Ureter (tissue), 1 donor: ENCODE measurements around the gene PLXND1. TPM values are rescaled to one million over a fixed set of nuclear protein-coding genes. Genes with fewer than 3 reads are reported as not detected.

Experiments
- DNase-seq: peaks from one replicate; pipeline ENCODE4 v3.0.0-alpha.2; 2020; ENCODE audit warnings: low spot score
- total RNA-seq: library from RNA; stranded (reverse); gene quantifications from one replicate; pipeline ENCODE4 v1.2.4, GENCODE V29; 2023
- donor health status: DM: yes; HTN: yes; CAD: no.

The PLXND1 gene
- total RNA-seq, 1 donor from 2014 or later: 138 TPM

DNA sequence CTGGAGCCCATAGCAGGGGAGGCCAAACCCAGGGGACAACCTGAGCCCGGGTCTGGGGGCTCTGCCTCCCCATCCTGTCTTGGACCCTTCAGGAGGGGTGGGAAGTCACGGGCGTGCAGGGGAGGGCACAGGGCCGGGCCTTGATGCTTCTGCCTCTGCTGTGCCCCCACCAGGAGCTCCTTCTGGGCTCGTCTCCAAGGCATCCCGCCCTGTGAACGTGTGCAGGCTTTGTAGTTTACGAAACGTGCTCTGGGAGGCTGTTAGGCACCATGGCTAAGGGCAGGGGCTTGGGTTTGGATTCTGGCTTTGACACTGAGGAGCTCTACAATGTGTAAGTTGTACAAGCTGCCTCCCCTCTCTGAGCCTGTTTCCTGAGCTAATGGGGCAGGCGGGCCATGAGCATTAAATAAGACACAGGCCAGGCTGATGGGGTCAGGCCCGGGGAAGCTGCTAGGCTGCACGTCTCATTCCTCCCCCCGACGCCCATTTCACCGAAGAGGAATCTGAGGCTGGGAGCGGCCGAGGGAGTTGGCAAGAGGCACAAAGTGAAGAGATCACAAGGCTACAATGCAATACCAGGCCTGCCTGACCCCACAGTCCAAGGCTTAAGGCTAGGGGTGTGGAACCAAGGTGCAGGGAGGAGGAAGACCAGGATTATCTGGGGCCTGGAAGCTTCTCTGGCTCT lies 19.6 kb downstream of the PLXND1 start:
- no peak for DNase-seq

DNA sequence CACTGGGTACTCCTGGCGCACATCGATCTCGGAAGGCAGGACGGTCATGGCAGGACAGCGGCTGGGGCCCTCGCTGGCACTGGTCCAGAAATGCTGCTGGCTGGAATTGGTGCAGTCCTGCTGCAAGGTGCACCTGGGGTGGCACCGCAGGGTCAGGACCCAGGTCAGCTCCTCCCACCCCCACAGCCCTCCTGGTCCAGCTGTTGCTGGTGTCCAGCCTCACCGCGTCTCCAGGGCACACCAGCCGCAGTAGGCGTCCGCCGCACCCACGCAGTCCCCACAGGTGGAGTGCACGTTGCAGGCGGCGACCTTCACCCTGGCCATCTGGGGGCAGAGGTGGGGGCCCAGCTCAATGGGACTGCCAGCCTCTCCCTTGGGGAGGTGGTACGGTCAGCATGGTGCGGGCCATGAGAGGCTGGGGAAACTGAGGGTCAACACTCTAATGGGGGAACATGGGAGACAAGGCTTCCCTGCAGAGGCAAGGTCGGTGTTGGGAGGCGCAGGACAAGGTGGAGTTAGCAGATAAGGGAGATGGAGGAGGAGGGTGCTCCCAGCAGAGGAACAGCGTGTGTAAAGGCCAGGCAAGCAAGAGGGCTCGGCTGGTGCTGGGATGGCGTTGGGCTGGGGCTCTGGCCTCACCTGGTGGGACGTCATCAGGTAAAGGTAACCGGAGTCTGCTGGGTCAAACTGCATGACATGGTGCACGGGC lies 20.4 kb downstream of the PLXND1 start:
- DNase-seq: no peak

GRCh38 chr3:129584631-129585030 lies 21.8 kb downstream of the PLXND1 start:
- DNase-seq: no peak

DNA sequence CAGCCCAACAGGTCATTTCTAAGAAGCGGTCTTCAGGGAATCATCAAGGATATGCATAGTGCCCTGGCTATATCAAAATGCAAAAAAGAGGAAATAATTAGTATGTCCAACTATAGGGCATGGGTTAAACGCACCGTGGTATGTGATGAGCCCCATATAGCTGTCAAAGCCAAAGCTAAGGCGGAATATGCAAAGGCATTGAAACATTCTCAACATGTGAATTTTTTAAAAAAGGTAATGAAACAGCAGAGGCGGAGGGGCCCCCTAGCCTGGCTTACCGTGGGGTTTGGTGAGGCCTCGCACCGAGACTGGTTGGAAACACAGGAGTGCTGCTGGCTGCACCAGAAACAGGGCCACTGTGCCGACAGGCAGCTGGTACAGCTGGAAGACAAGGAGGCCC lies 23.2 kb downstream of the PLXND1 start:
- no peak for DNase-seq

- DNase-seq: no peak
These were observed 23.7 kb downstream of the PLXND1 start for GRCh38 chr3:129582799-129583198.

GRCh38 chr3:129581623-129582022 lies 24.9 kb downstream of the PLXND1 start:
- DNase-seq: no peak

DNA sequence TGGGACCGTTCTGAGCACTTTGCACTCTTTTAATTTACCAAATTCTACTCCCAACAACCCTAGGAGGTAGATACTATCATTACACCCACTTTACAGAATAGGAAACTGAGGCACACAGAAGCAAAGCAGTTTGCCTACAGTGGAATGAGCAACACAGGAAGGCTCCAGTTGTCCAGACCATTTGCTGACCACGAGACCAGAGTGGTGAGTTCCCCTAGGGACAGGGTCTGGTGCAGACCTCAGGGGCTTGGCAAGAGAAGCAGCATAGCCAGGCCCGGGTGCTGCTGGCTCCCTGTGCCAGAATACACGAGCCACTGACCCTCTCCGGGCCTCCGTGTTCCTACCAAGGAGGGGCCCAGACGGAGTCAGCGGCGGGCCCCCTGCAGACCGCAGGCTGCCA lies 26.5 kb downstream of the PLXND1 start:
- DNase-seq: no peak

GRCh38 chr3:129577925-129578786 lies 28.3 kb downstream of the PLXND1 start:
- no peak for DNase-seq

- DNase-seq: no peak
These were observed 29.1 kb downstream of the PLXND1 start for GRCh38 chr3:129577366-129577765.

DNA sequence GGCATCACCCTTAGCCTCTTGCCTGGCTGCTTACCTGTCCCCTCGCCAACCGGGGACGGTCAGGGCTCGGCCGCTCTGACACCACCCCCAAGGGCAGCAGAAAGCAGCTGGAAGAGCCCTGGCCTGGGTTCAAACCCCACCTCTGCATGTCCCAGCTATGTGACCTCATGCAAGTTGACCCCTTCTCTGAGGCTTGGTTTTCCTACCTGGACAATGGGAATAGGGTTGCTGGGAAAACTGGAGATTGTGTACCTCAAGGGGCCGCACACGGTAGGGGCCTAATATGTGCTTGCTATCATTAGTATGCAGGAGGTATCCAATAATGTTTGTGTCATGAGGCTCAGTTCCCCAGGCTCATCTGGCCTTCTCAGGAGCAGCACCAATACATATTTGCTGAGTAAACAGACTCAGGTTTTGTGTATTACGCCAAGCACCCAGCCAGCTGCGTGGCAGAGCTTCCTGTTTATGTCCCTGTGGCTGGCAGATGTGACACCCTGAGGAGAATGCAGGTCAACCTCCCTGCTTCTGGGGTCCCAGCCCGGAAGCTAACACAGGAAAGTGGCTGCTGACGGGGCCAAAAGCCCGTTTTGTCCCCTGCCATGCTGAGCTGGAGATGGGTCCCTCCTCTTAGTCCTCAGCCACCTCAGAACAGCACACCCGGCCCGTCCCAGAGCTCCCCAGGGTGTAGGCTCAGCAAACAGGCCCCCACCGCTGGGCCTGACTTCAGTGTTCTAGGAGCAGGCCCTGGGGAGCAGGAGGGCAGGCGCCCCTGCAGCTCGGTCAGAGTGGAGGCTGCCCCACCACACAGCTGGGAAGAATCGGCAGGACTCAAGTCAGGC lies 29.7 kb downstream of the PLXND1 start:
- DNase-seq: no peak

DNA sequence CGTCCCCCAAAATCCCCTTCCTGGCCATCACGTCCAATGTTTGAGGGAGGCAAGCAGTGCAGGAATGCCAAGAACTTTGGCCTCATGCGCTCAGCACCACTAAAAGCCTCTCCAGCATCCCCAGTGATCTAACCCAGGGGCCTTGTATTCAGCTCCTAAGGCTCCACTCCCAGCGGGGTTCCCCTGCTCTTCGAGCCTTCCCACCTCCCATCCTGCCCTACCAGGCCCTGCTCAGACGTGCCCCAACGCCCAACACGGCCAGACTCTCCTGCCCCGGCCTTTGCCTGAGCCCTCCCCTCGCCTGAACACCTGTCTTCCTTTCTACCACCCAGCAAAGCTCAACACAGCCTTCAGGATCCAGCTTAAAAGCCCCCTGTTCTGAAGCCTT lies 30.5 kb downstream of the PLXND1 start:
- no peak for DNase-seq

DNA sequence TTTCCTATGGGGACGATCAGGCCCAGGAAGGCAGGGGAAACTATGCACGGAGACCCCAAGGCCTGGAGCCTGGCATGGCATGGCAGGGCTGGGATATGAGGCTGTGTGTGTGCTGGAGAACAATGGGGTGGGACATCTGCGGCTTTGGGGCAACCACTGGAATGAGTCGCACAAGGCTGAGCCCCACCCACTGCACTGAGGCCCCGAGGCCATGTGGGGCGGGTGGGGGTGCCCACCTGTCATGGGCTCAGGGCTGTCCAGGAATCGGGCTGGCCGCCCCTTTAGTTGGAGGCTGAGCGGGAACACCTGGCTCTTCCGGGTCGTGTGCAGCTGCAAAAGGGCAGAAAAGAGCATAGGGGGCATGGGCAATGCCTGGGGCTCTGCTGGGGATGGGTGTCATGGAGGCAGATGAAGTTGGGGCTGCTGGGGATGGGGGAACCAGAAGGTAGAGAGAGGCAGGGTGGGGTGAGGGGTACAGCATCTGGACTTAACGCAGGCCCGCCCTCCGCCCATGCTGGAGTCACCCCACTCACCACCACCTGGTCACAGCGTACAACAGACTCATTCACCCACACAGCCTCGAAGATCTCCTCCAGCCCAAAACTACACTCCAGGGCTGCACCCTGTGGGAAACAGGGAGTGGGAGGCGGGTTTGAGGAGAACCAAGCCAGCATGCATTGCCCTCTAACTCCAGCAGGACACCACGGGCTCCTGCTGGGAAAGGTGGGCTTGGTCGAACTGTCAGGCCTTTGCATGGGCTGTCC lies 31.1 kb downstream of the PLXND1 start:
- DNase-seq: no peak

DNA sequence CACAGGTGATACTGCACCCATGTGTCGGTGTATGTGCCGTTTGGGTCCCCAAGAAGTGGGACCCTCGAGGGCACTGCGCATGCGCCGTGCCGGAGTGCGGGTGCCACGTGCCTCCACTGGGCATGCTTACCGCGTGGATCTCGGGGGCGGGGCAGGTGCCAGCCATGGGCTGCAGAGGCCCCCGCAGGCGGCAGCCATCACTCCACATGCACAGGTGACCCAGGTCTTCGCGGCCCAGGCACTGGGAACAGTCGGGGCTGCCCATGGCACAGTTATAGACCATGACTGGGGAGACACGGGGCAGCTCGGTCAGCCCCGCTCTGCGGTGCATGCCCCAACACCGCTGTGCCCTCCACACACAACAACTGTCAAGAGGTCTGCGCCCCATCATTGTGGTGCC lies 32.3 kb downstream of the PLXND1 start:
- DNase-seq: no peak

- DNase-seq: no peak
These were observed 33.0 kb downstream of the PLXND1 start for GRCh38 chr3:129573493-129573892.

DNA sequence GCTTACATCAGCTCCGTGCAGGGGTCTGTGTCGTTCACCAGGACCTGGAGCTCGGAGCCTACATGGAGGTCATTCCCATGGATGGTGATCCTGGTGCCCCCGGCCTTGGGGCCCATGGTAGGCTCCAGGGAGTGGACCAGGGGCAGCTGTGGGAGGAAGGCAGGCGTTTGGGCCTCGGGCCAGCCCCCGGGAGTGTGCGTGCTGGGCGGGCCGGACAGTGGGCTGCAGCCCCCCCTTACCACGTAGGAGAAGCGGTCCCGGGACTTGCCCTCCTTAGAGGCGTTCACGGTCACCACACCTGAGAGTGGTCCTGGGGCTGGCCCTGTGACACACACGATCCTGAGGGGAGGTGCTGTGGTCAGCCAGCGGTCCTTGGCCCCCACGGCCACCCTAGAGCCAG lies 33.9 kb downstream of the PLXND1 start:
- no peak for DNase-seq

DNA sequence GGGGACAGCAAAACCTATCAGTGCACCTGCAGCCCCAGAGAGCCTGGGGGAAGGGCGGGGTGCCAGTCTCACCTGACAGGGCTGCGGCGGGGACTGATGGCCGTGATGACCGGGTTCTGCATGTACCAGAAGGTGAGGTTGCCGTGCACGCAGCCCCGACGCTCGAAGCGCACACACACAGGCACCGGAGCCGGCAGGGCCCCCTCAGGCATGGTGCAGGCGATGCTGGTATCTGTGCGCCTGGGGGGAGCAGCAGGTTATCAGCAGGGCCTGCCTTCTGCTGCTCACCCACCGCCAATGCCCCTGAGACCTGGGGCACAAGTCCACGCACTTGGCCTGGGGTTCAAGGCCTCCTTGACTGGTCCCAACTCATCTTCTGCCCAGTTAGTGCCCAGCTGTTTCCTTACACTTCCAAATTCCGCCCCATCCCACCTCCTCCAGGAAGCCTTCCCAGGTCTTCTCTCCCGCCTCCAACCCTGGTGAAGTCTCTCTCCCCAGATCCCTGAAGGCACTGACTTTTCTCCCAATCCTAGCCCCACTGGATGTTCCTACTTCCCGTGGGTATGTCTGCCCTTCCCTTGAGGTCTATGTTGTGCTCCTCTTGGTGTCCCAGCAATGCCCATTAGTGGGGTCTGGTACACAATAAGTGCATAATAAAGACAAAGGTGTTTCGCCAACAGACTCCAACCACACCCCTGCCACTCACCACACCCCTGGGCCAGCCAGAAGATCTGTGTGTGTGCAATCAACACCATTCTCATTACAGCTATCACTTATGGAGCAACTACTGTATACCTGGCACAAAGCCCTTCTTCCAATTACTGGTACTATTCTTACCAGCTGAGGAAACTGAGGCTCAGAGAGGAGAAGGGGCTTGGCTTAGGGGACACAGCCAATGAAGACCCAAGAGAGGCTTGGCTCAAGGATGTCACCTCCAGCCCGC lies 34.6 kb downstream of the PLXND1 start:
- DNase-seq: no peak

DNA sequence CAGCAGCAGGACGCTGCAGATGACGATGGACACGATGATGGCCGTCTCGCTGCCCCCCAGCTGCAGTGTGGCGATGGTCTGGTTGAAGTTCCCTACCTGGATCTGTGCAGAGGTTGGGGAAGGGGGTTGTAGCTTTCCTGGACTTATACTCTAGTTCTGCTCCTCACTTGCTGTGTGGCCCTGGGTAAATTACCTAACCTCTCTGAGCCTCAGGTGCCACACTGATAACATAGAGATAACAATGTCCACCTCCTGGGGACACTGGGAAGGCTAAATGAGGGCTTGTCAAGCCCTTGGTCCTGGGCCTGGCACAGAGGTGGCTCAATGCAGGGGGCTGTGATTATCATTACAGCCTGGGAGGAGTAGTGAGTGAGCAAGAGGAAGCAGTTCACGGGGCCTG lies 36.6 kb downstream of the PLXND1 start:
- no peak for DNase-seq

- no peak for DNase-seq
These were observed 38.5 kb downstream of the PLXND1 start for GRCh38 chr3:129567939-129568338.

DNA sequence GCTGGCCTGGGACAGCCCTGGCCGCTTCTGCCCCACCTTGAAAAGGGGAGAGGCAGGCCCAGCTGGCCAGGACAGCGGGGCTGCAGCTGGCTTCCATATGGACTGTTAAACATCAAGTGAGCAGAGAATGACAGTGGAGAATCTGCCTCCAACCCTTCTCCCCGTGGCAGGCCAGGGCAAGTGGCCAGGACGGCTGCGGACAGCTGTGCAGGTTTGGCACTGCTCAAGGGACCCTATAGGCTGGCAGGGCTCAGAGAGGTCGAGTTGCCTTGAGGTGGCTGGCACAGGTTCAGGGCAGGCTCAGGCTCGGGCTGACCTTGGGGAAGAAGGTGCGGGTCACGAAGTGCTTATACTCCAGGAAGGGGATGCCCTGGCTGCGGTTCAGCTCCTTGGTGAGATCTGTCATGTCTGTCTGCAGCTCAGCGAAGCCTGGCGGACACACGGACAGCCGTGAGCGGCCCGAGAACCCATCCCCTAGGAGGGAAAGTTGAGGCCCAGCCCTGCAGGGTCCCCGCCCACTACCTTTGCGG lies 39.2 kb downstream of the PLXND1 start:
- no peak for DNase-seq

- DNase-seq: no peak
These were observed 40.6 kb downstream of the PLXND1 start for GRCh38 chr3:129565902-129566301.
